ENCODE data around the gene CLEC14A. TPM values are rescaled to one million over a fixed set of nuclear protein-coding genes. Genes with fewer than 3 reads are reported as not detected.

Gene CLEC14A
- total and polyA plus RNA-seq, 8 donors = 34.7 to 73.8 (median 58.5) TPM

DNA sequence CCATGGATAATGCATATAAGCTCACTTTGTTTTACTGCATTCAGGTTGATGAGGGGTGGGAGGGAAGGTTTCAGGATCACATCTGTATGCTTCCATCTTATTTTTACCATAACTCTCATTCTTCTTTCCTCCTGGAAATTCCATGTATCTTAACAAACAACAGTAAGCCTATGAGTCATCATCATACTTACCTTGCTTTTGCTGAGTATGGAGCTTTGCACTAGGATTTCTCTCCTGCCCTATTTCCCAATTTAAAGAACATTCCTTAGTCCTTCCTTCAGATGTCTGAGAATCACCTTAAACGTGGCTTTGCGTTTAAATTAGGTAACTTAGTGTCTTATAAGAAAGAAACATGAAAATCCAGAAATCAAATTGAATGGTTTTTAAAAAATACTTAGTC is 1.6 kb upstream of the CLEC14A start:
- Histone ChIP-seq H3K27ac (peak overlapping the region in 1 of 2 donors; percentile 89), H3K9me3 (peaks cover 0 to 11% of the 10 kb centered on the region in 2 donors), H3K4me1 (peaks cover 0 to 15% of the 10 kb centered on the region in 2 donors), H3K27me3 (peaks cover 25 to 46% of the 10 kb centered on the region in 2 donors), H3K4me3 (no peak overlapping the region), H3K36me3 (no peaks in the 10 kb centered on the region)
- no peak for TF ChIP-seq CTCF (IDR thresholded peaks at IDR 0.05)
- ATAC-seq (no peak), DNase-seq (no peak)
- intact Hi-C loops (cut with DNase I) = loop anchor here in 1 of 2 donors (5.0 kb wide), 1 partner anchor 35 kb away; no protein-coding TSS in a partner anchor

- Histone ChIP-seq H3K36me3 (no peaks in the 10 kb centered on the region), H3K27me3 (peaks cover 25 to 46% of the 10 kb centered on the region in 2 donors), H3K27ac (peak overlapping the region; percentile 28 to 89), H3K4me3 (no peak overlapping the region), H3K4me1 (peaks cover 0 to 15% of the 10 kb centered on the region in 2 donors), H3K9me3 (peaks cover 0 to 3% of the 10 kb centered on the region in 2 donors)
- no peak for TF ChIP-seq CTCF (IDR thresholded peaks at IDR 0.05)
- intact Hi-C loops (cut with DNase I) = loop anchor here in 1 of 2 donors (5.0 kb wide), 1 partner anchor 36 kb away; no protein-coding TSS in a partner anchor
- DNase-seq (no peak), ATAC-seq (peak; percentile 48)
Measured at GRCh38 chr14:38256533-38256840, 594 bp upstream of the CLEC14A start.

DNA sequence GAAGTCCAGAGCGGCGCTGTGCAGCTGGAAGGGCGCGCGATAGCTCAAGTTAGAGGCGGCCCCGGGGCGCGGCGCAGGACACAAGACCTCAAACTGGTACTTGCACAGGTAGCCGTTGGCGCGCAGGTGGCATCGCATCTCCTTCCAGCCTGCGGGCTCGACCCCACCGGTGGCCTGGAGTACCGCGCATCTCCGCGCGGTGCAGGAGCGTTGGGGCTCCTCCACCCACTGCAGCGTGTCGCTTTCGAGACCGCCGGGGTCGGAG is 553 bp downstream of the CLEC14A start:
- peaks cover 25 to 46% of the 10 kb centered on the region in 2 donors for H3K27me3 ChIP-seq
- peak; percentile 71 for ATAC-seq
- DNase-seq = peak in 2 of 4 donors; percentile 31 to 80
- peak overlapping the region; percentile 79 to 89 for H3K27ac ChIP-seq
- peaks cover 0 to 15% of the 10 kb centered on the region in 2 donors for H3K4me1 ChIP-seq
- H3K4me3 ChIP-seq = peak overlapping the region; percentile 23 to 42
- intact Hi-C loops (cut with DNase I) = loop anchor here in 1 of 2 donors (5.0 kb wide), 1 partner anchor 37 kb away; no protein-coding TSS in a partner anchor
- no peaks in the 10 kb centered on the region for H3K9me3 ChIP-seq
- TF ChIP-seq CTCF (IDR thresholded peaks at IDR 0.05) = no peak
- no peaks in the 10 kb centered on the region for H3K36me3 ChIP-seq

DNA sequence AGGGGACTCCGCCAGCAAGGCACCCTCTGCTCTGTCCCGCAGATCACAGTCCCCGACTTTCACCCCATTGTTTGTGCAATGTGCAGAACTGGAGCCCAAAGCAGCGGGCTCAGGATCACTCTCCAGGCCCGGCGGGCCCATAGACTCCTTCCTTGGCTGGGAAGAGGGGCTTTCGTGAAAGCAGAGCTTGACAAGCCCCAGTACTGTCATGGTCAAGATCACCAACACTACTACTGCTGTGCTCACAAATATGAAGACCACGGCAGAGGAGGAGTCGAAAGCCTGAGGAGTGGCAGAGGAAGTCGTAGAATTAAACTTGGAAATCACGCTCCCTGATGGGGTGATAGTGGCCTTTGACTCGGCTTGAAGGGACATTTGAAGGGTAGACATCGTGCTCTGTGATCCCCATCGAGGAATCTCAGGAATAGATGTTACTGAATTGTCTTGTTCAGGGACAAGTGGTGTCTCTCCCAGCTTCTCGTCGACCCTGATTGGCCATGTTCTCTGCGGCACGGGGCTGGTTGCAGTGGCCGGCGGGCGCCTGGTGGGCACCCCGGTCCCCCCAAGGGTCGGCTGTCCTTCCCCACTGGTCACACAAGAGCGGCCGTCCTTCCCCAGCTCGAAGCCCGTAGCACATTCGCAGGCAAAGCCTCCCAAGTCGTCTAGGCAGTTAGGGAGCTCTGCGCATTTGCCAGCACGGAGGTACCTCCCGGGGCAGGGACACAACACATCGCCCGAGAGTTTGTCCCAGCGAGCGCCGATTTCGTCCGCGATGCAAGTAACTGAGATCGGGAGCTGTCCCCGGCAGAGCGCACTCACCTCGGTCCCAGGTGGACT is 1.1 kb downstream of the CLEC14A start:
- no peak for TF ChIP-seq CTCF (IDR thresholded peaks at IDR 0.05)
- Histone ChIP-seq H3K9me3 (no peaks in the 10 kb centered on the region), H3K36me3 (no peaks in the 10 kb centered on the region), H3K4me1 (peaks cover 0 to 15% of the 10 kb centered on the region in 2 donors), H3K27ac (peak overlapping the region; percentile 79 to 89), H3K4me3 (peak overlapping the region; percentile 23 to 42), H3K27me3 (peaks cover 25 to 46% of the 10 kb centered on the region in 2 donors)
- DNase-seq (no peak), ATAC-seq (no peak)
- intact Hi-C loops (cut with DNase I) = loop anchor here in 1 of 2 donors (5.0 kb wide), 1 partner anchor 38 kb away; no protein-coding TSS in a partner anchor

- no peaks in the 10 kb centered on the region for H3K36me3 ChIP-seq
- peaks cover 25 to 46% of the 10 kb centered on the region in 2 donors for H3K27me3 ChIP-seq
- intact Hi-C loops (cut with DNase I) = no loop called here
- peaks cover 0 to 15% of the 10 kb centered on the region in 2 donors for H3K4me1 ChIP-seq
- ATAC-seq (no peak), DNase-seq (no peak)
- no peaks in the 10 kb centered on the region for H3K9me3 ChIP-seq
- TF ChIP-seq CTCF (IDR thresholded peaks at IDR 0.05) = no peak
- H3K4me3 ChIP-seq = peak overlapping the region; percentile 7 to 42
- peak overlapping the region; percentile 46 to 89 for H3K27ac ChIP-seq
Measured at GRCh38 chr14:38253676-38254075, 2.2 kb downstream of the CLEC14A start.

Measured in left lung (tissue), 10 donors.